OCI-LY1 (cell line): ENCODE measurements around the gene MCU.
"Not testable (repeated sequence)": the region's sequence is repeated elsewhere in the genome, so short reads cannot be mapped to it uniquely, and the experiment has no call there.

Experiments
- H2AFZ ChIP-seq: fragments of 200-600 bp; sonication (generic), shearing (Covaris generic); 2 replicates; pipeline ENCODE4 v1.6.0; 2014; ENCODE audit warnings: antibody characterized with exemption, mild to moderate bottlenecking, low read length
- H3F3A ChIP-seq: fragments of 200-600 bp; sonication (generic), shearing (Covaris generic); 2 replicates; pipeline ENCODE4 v1.6.0; 2014; ENCODE audit warnings: mild to moderate bottlenecking, antibody characterized with exemption, low read length, moderate library complexity; ENCODE audit not compliant: insufficient read depth
- H3K27ac ChIP-seq: fragments of 200-600 bp; sonication (generic); 2 replicates; pipeline ENCODE4 v1.5.1; 2014; ENCODE audit warnings: low read length, mixed run types, mild to moderate bottlenecking, low read depth; ENCODE audit not compliant: poor library complexity, severe bottlenecking
- H3K27me3 ChIP-seq: fragments of 200-600 bp; sonication (generic); 2 replicates; pipeline ENCODE4 v1.6.0; 2014; ENCODE audit warnings: antibody characterized with exemption, mild to moderate bottlenecking, low read length, moderate library complexity; ENCODE audit not compliant: insufficient read depth
- H3K36me3 ChIP-seq: fragments of 200-600 bp; sonication (generic); 2 replicates; pipeline ENCODE4 v1.6.1; 2014; ENCODE audit warnings: mild to moderate bottlenecking, antibody characterized with exemption, low read length, moderate library complexity, mixed read lengths; ENCODE audit not compliant: insufficient read depth
- H3K4me1 ChIP-seq: fragments of 200-600 bp; sonication (generic); 2 replicates; pipeline ENCODE4 v1.5.1; 2014; ENCODE audit warnings: mild to moderate bottlenecking, low read length, moderate library complexity; ENCODE audit not compliant: insufficient read depth, severe bottlenecking
- H3K4me2 ChIP-seq: fragments of 200-600 bp; sonication (generic), shearing (Covaris generic); 2 replicates; pipeline ENCODE4 v1.6.1; 2014; ENCODE audit warnings: low read length
- H3K4me3 ChIP-seq: fragments of 200-600 bp; sonication (generic); 2 replicates; pipeline ENCODE4 v1.5.1; 2014; ENCODE audit warnings: low read length, low read depth, mild to moderate bottlenecking, mixed read lengths; ENCODE audit not compliant: poor library complexity, severe bottlenecking
- H3K79me2 ChIP-seq: fragments of 200-600 bp; shearing (Covaris generic); 2 replicates; pipeline ENCODE4 v1.6.1; 2016; ENCODE audit warnings: mixed run types, low read length, mixed read lengths; ENCODE audit not compliant: insufficient read depth
- H3K9ac ChIP-seq: fragments of 200-600 bp; sonication (generic), shearing (Covaris generic); 2 replicates; pipeline ENCODE4 v1.6.1; 2014; ENCODE audit warnings: mild to moderate bottlenecking, low read length, mixed read lengths
- H3K9me2 ChIP-seq: fragments of 200-600 bp; sonication (generic), shearing (Covaris generic); 2 replicates; pipeline ENCODE4 v1.6.1; 2014; ENCODE audit warnings: low read depth, mild to moderate bottlenecking, low read length, mixed read lengths
- H3K9me3 ChIP-seq: fragments of 200-600 bp; shearing (Covaris generic); 2 replicates; pipeline ENCODE4 v1.6.1; 2014; ENCODE audit warnings: low read length, mixed read lengths
- H4K20me1 ChIP-seq: fragments of 200-600 bp; sonication (generic), shearing (Covaris generic); 2 replicates; pipeline ENCODE4 v1.6.0; 2016; ENCODE audit warnings: mild to moderate bottlenecking, low read length; ENCODE audit not compliant: insufficient read depth
- EZH2 ChIP-seq: fragments of 200-600 bp; sonication (generic), shearing (Covaris generic); IDR thresholded peaks from 2 replicates; pipeline ENCODE4 v1.8.0; 2017; ENCODE audit warnings: borderline replicate concordance, mixed run types, mild to moderate bottlenecking, antibody characterized with exemption, low read length, moderate library complexity, mixed read lengths
- TF ChIP-seq, protein P1 (sequence below): fragments of 200-600 bp; sonication (generic), shearing (Covaris generic); IDR thresholded peaks from 2 replicates; pipeline ENCODE4 v1.5.1; 2017; ENCODE audit warnings: mild to moderate bottlenecking, antibody characterized with exemption, low read length, moderate library complexity, mixed read lengths

The MCU gene, protein sequence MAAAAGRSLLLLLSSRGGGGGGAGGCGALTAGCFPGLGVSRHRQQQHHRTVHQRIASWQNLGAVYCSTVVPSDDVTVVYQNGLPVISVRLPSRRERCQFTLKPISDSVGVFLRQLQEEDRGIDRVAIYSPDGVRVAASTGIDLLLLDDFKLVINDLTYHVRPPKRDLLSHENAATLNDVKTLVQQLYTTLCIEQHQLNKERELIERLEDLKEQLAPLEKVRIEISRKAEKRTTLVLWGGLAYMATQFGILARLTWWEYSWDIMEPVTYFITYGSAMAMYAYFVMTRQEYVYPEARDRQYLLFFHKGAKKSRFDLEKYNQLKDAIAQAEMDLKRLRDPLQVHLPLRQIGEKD

DNA sequence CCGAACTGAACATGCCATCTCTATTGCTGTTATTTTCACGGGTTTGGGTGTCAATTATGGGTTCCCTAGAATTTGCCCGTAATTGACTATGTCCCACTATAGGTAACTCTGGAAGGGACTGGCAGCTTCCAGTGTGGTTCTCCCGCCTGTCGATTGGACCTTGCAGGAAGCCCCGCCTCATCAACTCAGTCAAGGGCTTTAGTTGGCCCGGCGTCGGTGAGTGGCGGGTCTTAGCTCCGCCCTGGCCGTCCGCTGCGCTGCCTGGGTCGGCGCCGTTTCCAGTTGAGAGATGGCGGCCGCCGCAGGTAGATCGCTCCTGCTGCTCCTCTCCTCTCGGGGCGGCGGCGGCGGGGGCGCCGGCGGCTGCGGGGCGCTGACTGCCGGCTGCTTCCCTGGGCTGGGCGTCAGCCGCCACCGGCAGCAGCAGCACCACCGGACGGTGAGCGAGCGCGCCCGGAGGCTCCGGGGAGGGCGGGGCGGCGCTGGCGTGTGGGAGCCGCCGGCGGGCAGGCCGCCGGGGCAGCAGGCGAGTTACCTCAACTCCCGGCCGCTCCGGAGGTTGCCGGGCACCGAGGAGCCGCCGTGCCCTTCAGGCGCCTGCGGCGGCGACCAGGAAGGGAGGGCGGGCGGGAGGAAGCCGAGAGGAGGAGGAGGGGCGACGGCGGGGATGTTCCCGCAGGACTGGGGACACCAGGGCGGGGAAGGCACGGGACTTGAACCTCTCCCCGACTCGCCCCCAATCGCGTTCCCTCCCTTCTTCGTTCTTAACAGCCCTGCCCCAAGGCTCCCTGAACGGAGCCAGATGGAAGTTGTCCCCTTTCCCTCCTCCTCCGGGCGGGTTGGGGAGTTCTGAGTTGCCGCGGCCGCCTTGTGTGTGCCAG, at the start of gene MCU:
Gene MCU, plus strand, starts transcription at position 281 of the 881 bp plus-strand sequence. Its CDS starts 9 bp downstream, at position 290.
- Histone ChIP-seq H3K79me2 (peaks cover 32% of the 10 kb centered on the region), H3K9ac (peak within 1 kb of the TSS; percentile 89), H4K20me1 (no peaks in the 10 kb centered on the region), H3K9me2 (no peaks in the 10 kb centered on the region), H3K4me3 (peak within 1 kb of the TSS; percentile 82), H3K4me2 (peak within 1 kb of the TSS; percentile 80), H2AFZ (peak within 1 kb of the TSS; percentile 96), H3K27ac (peak within 1 kb of the TSS; percentile 75), H3K9me3 (no peaks in the 10 kb centered on the region), H3K27me3 (no peaks in the 10 kb centered on the region), H3F3A (no peaks in the 10 kb centered on the region), H3K4me1 (peaks cover 32% of the 10 kb centered on the region), H3K36me3 (no peaks in the 10 kb centered on the region)
- TF ChIP-seq, protein P1, sequence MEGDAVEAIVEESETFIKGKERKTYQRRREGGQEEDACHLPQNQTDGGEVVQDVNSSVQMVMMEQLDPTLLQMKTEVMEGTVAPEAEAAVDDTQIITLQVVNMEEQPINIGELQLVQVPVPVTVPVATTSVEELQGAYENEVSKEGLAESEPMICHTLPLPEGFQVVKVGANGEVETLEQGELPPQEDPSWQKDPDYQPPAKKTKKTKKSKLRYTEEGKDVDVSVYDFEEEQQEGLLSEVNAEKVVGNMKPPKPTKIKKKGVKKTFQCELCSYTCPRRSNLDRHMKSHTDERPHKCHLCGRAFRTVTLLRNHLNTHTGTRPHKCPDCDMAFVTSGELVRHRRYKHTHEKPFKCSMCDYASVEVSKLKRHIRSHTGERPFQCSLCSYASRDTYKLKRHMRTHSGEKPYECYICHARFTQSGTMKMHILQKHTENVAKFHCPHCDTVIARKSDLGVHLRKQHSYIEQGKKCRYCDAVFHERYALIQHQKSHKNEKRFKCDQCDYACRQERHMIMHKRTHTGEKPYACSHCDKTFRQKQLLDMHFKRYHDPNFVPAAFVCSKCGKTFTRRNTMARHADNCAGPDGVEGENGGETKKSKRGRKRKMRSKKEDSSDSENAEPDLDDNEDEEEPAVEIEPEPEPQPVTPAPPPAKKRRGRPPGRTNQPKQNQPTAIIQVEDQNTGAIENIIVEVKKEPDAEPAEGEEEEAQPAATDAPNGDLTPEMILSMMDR, result no peak
- TF ChIP-seq EZH2, result no peak

DNA sequence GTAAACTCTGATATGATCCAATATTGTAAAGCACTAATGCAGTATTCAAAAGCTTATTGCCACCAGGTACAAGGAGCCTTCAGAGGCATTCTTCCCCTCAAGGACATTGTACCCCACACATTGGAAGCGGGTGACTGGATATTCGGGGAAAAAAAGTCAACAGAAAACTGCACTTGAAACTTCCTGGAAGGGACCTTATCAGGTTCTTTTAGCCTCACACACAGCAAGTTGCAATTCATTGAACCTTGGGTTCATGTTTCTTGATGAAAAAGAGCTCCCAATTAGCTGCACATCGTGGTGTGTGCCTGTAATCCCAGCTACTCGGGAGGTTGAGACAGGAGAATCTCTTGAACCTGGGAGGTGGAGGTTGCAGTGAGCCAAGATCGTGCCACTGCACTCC, 49.6 kb upstream of the MCU start:
- no peak overlapping the region for H2AFZ ChIP-seq
- no peaks in the 10 kb centered on the region for H3F3A ChIP-seq
- no peak overlapping the region for H3K4me3 ChIP-seq
- H3K4me2 ChIP-seq, result no peak overlapping the region
- H3K27me3 ChIP-seq, result no peaks in the 10 kb centered on the region
- no peaks in the 10 kb centered on the region for H3K9me2 ChIP-seq
- no peaks in the 10 kb centered on the region for H3K79me2 ChIP-seq
- no peaks in the 10 kb centered on the region for H3K36me3 ChIP-seq
- H3K9me3 ChIP-seq, result no peaks in the 10 kb centered on the region
- H3K4me1 ChIP-seq, result no peaks in the 10 kb centered on the region
- no peak for TF ChIP-seq EZH2
- TF ChIP-seq, protein P1, result no peak
- no peaks in the 10 kb centered on the region for H4K20me1 ChIP-seq
- H3K27ac ChIP-seq, result no peak overlapping the region
- H3K9ac ChIP-seq, result no peak overlapping the region

DNA sequence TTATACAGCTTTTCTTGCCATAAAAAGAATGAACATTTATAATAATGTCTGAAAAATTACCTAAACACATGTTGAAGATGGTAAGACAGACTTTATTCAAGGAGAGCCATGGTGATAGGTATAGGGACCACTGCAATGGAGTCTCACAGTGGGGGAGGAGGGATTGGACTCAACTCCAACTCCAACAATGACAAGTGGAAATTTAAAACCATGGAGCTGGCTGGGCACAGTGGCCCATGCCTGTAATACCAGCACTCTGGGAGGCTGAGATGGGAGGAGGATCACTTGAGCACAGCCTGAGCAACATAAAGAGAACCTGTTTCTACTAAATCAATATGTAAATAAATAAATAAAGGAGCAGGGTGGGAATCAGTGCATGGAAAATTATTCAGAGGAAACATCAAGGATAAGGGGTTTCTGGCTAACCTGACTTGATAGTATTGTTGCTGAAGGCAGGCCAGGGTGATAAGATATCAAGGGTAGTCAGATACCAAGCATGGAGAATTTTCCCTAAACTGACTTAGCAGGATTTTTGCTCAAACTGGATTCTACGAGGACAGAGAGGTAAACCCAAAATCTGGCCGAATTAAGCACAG, 46.6 kb upstream of the MCU start:
- H3K9me2 ChIP-seq, result no peaks in the 10 kb centered on the region
- H3K4me1 ChIP-seq, result no peaks in the 10 kb centered on the region
- no peaks in the 10 kb centered on the region for H3K9me3 ChIP-seq
- H3K36me3 ChIP-seq, result no peaks in the 10 kb centered on the region
- no peak for TF ChIP-seq EZH2
- TF ChIP-seq, protein P1, result no peak
- no peak overlapping the region for H3K4me2 ChIP-seq
- no peak overlapping the region for H3K4me3 ChIP-seq
- no peaks in the 10 kb centered on the region for H4K20me1 ChIP-seq
- no peak overlapping the region for H2AFZ ChIP-seq
- H3F3A ChIP-seq, result no peaks in the 10 kb centered on the region
- no peaks in the 10 kb centered on the region for H3K27me3 ChIP-seq
- H3K79me2 ChIP-seq, result no peaks in the 10 kb centered on the region
- H3K27ac ChIP-seq, result no peak overlapping the region
- no peak overlapping the region for H3K9ac ChIP-seq

DNA sequence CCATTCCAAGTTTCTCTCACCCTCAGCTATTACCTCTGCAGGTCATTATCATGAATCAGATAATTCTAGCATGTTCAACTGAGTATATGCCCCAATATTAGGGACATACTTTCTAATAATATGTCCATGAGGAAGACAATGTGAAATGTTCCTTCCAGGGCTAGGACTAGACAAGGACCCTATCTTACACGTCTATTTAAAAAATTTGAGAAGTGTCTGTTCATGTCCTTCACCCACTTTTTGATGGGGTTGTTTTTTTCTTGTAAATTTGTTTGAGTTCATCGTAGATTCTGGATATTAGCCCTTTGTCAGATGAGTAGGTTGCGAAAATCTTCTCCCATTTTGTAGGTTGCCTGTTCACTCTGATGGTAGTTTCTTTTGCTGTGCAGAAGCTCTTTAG, 45.0 kb upstream of the MCU start:
- H3K27me3 ChIP-seq, result not testable (repeated sequence)

More for the DNA sequence above, 45.0 kb upstream of the MCU start:
- H4K20me1 ChIP-seq, H3K9ac ChIP-seq, H3F3A ChIP-seq, H3K27ac ChIP-seq, H2AFZ ChIP-seq, H3K4me2 ChIP-seq, H3K79me2 ChIP-seq, H3K9me2 ChIP-seq, H3K36me3 ChIP-seq, H3K4me1 ChIP-seq, H3K4me3 ChIP-seq, H3K9me3 ChIP-seq: not testable (repeated sequence)
